NCI-H2196 treated with DMSO at 0.1 percent for 48 hours (cell line): ENCODE data around the gene MRAP2.

Experiments
- DNase-seq: peaks from one replicate; lab custom pipeline; 2025; ENCODE audit not compliant: unreplicated experiment; lab: John Stamatoyannopoulos, UW

The MRAP2 gene, protein sequence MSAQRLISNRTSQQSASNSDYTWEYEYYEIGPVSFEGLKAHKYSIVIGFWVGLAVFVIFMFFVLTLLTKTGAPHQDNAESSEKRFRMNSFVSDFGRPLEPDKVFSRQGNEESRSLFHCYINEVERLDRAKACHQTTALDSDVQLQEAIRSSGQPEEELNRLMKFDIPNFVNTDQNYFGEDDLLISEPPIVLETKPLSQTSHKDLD

DNA sequence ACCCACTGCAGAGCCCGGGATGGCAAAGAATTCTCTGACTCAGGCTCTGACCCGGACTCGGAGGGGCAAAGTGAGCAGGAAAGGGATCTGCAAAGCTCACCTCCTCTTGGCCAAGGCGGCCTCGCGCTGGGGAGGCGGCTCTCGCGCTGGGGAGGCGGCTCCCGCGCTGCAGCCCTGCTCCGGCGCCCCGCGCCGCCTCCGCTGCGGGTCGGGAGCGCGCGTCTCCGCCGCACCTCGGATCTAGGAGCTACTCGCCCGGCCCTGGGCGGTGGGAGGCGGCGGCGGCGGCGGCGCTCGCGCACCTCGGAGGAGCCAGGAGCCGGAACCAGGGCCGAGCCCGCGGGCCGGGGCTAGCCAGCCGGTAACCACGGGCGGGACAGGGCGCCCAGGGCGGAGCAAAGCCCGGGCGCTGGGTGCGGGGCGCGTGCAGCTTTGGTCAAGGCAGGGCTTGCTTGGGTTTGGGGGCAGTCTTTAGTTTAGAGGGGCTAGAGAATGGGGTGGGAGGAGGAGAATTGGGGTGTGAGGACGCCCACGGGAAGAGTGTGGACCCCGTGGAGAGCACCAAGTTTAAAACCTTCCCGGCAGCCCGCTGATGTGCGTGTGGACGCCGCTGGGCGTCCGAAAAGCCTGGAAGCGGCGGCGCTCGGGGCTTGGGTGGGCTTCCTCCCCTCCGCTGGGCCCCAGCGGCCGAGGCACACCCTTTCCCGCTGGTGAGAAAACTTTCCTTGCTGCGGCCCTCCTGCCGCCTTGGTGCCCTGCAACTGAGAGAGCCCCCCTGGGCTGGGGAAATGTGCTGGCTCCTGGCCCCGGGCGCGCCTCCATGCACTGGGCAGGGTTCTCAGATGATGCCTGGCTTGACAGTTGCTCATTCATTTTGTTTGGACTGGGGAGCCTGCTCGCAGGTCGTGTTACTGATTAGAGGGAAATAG lies at the start of gene MRAP2:
TSS of gene MRAP2 (plus strand) at position 250 of the 929 bp plus-strand sequence. CDS start 21,547 bp downstream, outside the sequence.
- DNase-seq = no peak

DNA sequence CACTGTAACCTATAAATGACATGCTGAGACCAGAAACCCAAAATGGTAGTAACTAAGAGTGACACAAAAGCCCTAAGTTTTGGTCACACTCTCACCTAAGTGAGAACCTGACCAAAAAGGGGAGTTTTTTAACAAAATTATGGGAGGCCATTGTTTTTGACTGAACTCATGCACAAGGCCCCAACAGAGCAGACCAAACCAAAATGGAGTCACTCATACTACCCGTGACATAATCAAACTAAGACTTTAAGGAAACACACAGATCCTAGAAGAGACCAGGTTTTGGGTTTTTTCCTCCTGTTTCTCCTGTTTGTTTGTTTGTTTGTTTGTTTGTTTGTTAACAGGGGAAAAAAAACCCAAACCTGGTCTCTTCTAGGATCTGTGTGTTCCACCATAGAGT lies 49.2 kb upstream of the MRAP2 start:
- DNase-seq = no peak

GRCh38 chr6:83985308-83985713 lies 48.3 kb upstream of the MRAP2 start:
- DNase-seq = no peak

DNA sequence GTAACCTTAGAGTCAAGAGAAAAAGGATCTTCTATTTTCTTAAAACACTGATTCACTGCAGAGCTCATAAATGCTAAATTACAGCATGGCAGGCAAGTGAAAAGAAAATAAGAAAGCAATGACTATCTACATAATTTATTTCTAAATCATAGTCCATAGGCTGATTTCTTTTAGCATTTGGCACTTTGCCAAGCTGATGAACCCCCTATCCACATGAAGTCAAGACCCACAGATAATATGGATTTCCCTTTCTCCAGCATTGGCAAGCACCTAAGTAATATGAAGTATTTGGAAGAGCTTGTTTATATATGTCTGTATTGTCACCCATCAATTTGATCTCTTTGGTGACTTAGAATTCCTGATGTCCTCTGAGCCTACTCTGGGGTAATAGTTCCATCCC lies 47.9 kb upstream of the MRAP2 start:
- DNase-seq = no peak

GRCh38 chr6:83998021-83998584 lies 35.5 kb upstream of the MRAP2 start:
- no peak for DNase-seq

DNA sequence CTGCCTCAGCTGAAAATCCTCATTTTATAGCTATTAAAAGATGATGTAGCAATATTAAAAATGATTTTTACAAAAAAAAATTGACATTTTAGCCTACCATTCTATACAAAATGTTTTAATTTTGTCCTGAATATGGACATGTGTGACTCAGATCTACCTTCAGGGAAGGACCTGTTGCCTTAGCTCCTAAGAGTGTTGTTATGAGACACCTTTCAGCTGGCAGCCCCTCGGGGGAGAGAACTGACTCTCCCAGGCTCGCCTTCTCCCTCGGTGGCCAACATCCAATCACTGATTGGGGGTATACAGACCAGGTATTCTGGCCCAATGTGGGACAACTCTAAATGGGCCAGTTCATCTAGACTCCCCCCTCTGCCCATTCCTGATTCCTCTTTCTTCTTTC lies 32.5 kb upstream of the MRAP2 start:
- no peak for DNase-seq

GRCh38 chr6:84002226-84002625 lies 31.3 kb upstream of the MRAP2 start:
- DNase-seq = no peak

- DNase-seq = no peak
Measured at GRCh38 chr6:84003131-84003530, 30.4 kb upstream of the MRAP2 start.

GRCh38 chr6:84003654-84004053 lies 29.9 kb upstream of the MRAP2 start:
- DNase-seq = no peak

- DNase-seq = no peak
Measured at GRCh38 chr6:84007871-84008270, 25.7 kb upstream of the MRAP2 start.

DNA sequence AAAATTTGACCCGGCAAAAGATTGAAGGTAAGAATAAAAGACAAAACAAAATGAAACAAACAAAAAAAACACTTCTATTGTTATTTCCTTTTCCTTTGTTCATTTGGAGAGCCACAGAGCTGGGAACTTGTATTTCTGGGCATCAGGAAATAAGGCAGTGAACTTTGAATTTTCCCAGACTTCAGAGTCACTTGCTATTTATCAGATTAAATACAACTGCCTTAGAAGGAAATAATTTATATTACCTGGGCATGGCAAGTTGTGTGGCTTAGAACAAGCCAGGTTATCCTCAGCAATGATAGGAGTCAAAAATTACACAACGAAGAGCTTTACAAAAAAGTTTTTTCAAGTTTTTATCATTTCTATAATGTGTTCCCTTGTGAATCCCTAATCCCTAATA lies 20.2 kb upstream of the MRAP2 start:
- DNase-seq = no peak

DNA sequence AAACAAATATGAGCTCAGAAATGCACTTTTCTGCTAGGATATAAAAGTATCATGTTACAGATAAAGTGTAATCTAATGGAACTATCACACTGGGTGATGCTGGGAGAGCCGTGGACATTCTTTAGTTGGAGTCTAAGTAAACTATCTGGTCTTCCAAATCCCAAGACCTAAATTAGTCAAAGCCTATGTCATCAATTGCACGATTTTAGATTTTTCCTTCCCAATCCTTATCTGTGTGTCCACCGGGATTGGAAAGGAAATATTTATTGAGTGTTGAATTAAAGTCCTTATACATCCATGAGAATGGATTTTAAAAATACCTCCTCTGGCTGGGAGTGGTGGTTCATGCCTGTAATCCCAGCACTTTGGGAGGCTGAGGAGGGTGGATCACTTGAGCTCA lies 19.6 kb upstream of the MRAP2 start:
- no peak for DNase-seq

DNA sequence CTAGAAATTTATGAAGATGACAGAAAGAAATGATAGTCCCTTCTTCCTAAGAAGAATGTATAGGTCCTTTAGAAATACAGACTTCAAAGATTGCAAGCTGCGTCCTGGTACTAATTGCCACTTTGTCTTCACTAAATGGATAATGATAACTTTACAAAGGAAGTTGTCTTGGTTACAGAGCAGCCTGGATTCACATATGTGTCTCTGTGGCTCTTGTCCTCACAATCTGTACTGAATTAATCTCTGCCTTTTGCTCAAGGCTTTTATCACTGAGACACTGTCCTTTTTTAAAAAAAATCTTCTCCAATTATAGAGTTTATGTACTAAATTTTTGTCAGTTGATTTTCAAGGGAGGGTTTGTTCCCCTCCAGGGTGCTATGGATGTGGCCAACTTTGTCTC lies 17.5 kb upstream of the MRAP2 start:
- DNase-seq = no peak

DNA sequence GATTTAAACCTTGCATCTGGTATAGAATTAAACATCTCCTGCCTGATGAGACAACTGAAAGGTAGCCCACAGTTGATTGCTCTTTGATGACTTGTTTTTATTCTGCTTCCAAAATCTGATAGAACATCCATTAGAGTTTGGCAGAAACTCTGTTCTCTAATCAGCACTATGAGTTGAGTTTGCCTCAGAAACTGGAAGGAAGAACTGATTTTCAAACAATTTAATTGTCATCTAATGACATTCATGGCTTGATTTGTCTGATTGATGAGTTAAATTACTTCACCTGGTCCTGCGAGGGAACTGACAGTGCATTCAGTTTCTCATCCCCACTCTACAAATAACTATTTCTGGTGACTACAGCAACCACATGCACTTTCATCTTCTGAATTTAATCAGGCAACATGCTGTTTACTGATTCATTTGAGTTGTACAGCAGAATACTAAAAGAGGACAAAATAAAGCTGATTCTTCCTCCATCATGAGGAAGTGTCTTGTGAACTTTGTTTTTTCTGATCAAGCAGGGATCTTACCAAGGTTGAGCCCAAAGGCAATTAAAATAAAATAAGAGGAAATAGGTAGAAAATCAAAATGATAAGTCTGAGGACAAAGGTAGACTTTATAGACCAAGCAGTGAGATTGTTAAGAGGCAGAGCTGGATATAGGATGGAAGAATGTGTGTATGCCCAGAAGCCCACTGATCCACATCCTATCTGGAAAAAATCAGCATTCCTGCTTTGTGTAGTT lies 15.7 kb upstream of the MRAP2 start:
- no peak for DNase-seq

- no peak for DNase-seq
Measured at GRCh38 chr6:84018453-84019061, 15.0 kb upstream of the MRAP2 start.

- DNase-seq = no peak
Measured at GRCh38 chr6:84019141-84019841, 14.3 kb upstream of the MRAP2 start.

GRCh38 chr6:84019842-84020211 lies 13.7 kb upstream of the MRAP2 start:
- DNase-seq = no peak

GRCh38 chr6:84021625-84022024 lies 11.9 kb upstream of the MRAP2 start:
- no peak for DNase-seq

DNA sequence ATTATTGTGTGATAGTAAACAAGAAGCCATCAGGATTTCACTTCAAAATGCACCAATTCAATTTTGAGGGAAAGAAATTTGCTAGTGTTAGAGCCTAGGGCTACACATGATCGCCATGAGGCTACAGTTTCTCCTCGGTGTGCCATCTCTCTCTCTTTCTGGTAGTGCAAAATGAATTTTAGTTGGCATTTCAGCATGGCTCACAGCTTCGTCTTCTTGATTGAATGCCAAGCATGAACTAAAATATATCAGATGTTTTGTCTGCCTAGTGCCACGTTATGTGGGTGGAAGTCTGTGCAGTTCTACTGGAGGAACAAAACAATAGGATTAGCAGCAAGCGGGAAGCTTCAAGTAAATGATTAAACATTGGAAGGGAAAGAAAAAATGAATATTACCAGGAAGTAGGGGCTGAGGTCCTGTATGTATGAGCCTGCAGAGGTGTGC lies 6.8 kb upstream of the MRAP2 start:
- DNase-seq = no peak
